EH (cell line): ENCODE data around the gene RCSD1.
A peak's percentile ranks its signal among the peaks of the same experiment; 100 is the strongest.

Source experiments
- DNase-seq: peaks from one replicate; pipeline ENCODE4 v3.0.0-alpha.2; 2015; ENCODE audit warnings: low read depth

RCSD1 gene

DNA sequence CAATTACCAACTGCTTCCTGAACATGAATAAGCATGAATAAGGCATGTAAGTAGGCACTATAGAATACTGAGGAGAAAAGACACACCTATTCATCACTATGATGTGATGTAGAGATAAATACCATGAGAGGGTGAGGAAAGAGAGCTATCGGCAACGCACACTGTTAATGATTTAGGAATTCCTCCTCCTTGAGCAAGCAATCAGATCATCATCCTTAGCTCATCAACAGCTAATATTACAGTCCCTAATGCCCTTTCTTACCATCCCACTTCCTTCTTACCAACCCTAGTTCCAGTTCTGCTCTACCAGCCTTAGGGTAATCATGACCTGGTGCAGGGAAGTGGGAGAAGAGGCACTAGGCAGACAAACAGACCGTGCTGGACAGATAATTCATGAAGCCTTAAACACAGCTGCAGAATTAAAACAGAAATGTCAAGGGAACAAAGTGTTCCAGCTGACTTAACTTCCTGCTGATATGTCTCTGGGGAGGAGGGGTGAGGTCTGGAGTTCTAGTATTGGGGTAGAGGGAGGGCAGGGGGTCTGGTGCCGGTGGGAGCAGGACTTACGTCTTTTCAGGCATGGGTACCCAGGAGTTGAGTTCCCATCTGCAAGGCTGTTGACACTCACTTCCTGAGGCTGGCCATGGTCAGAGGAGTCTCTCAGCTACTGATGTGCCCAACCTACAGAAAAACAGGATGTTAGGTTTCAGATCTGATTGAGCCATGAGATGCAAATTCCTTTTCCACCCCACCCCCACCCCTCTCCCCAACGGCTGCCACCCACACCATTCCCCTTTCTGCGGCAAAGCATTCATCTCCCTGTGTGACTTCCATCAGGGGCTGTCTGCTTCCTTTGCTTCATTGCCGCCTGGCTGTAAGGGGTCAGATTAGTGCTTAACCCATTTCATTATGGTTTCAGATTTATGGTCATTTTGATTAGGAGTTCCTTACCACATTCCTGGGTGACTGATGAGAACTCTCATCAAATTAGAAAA, 12.6 kb upstream of the RCSD1 start:
- peak; percentile 70 for DNase-seq

DNA sequence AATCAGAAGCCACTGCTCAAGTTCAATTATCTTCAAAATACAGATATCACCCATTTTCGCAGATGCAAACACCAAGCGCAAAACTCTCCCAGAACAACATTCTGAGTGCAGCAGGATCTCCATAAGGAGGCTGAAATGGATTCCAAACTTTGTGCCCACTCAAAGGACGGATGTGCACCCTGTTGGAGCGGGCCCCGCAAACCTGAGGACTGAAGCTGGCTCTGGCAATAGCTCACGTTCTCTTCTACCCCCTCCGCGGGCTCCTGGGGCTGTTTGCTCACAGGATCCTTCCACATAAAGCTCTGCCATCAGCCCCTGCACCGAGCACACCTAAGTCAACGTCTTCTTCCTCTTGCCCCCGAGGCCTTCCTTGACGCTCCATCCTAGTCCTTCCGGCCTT, 11.7 kb upstream of the RCSD1 start:
- no peak for DNase-seq

DNA sequence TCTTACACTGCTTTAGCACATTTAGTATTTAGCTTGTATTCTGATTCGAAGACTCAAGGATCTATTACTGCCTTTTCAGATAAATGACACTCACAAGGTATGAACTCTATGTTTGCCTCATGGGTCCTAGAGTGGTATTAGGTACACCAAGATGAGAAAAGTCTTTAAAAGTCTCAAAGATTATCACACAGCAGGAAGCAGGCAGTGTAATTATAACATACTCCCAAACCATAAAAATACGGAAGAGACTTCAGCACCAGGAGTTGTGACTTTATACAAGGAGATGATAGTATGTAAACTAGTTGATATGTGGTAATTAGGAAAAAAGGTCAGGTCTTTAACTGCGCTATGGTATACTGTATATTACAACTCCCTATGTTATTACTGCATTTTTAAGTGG, 11.2 kb upstream of the RCSD1 start:
- DNase-seq = no peak

DNA sequence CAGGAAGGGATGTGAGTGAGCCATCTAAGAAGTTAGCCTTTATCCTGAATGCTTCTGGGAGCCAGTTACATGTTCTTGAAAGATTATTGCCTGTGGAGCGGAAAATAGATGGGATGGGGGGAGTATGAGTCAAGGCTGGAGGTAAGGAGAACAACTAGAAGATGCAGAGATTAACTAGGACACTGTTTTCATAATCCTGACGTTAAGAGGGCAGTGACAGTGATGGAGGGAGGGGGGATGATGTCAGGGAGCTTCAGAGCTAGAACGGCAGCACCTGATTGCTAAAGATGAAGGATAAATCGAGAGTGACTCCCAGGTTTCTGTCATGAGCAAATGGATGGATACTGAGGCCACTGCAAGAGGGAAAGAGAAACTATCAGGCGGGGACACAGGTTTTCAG, 10.0 kb upstream of the RCSD1 start:
- DNase-seq = no peak

DNA sequence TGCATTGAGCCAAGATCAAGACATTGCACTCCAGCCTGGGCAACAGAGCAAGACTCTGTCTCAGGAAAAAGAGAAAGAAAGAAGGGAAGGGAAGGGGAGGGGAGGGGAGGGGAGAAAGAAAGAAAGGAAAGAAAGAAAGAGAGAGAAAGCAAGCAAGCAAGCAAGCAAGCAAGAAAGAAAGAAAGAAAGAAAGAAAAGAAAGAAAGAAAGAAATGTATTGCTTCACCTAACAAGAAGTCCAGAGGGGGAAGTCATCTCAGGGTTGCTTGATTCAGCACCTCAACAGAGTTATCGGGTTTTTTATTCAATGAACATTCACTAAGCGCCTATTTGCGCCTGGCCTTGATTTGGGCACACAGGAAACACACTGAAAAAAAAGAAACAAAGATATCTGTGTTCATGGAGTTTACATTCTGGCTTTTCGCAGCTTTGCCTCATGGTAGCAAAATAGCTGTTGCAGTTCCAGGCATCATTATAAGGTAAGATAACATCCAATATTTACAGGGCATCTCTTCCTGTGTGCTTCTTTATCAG, 8.2 kb upstream of the RCSD1 start:
- no peak for DNase-seq

DNA sequence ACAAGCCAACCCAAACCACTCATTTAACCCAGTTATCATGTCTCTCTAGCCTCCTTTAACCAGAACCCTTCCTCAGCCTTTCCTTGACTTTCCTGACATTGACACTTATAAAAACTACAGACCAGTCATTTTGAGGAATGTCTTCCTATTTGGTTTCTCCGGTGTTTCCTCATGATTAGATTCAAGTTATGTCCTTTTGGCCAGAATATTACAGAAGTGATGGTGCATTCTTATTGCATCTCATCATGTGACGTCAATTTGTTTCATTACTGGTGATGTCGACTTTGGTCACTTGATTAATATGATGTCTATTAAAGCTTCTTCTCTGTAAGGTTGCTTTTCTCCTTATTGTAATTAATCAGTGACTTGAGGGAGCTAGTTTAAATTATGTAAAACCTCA, 6.1 kb upstream of the RCSD1 start:
- DNase-seq = no peak

DNA sequence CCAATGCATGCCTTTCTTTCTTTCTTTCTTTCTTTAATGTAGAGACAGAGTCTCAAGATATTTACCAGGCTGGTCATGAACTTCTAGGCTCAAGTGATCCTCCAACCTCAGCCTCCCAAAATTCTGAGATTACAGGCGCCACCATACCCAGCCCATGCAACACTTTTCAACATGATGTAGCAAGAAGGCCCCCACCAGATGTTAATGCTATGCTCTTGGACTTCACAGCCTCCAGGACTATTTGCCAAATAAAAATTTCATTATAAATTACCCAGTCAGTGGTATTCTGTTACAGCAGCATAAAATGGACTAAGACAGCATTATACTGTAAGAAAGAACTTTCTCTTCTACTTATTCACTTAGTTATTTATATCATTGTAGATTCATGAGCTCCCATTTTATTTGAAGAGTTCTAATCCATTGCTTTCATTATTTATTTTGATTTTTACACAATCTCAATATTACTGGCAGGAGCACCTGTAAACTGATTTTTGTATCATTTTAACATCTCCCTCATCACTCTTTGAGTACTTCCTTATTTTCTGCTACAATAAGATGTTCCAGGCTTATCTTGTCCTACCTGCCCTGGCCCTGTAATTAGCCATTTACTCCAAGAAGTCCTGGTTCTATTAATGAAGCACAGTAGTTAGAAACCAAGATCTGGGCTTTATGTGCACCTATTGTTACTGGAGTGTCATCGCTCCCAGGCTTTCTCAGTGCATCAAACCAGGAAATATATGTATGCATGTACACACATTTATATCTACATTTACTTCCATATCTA, 4.8 kb upstream of the RCSD1 start:
- DNase-seq = no peak

DNA sequence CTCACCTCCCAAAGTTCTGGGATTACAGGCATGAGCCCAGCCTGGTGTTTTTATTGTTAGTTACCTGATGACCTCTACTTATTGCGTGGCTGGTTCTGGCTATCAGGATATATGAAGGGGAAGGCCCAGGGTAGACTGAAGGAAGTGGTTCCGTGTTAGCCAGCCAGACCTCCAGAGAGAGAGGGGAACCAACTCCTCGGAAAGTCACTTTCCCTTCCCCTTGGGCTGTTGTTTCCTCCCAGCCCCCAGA, 2.5 kb upstream of the RCSD1 start:
- no peak for DNase-seq

DNA sequence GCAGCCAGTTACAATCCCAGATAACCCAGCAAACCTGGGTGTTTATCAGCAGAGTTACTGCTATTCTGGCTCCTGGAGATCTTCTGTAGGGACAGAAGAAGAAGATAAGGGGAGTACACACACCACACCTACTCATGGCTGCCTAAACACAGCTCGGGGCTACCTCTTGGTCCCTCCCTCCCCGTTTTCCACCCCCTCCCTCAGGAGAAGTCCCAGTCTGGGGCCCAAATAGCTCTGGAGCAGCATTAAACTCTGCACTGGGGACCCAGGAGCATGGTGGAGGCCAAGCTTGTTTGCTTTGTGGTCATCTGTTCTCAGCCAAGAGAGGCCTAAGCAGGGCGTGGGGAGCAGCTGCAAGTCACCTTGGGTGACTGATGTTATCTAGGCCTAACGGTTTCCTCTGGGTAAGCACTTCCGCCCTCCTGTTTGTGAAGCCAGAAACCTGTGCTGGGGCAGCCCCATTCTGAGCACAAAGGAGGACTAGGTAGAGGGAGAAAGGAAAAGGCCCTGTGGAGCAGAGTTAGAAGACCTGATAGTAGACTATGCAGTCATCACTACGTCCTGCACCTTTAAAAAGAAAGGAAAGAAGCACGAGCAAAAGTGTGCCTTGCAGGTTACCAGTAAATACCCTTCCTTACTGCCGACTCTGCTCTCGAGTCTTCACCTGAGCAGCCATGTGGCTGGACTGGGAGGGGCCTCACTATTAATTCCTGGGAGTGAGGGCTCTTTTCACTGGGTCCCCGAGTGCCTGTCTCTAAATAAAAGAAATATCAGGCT, 2.0 kb upstream of the RCSD1 start:
- no peak for DNase-seq

DNA sequence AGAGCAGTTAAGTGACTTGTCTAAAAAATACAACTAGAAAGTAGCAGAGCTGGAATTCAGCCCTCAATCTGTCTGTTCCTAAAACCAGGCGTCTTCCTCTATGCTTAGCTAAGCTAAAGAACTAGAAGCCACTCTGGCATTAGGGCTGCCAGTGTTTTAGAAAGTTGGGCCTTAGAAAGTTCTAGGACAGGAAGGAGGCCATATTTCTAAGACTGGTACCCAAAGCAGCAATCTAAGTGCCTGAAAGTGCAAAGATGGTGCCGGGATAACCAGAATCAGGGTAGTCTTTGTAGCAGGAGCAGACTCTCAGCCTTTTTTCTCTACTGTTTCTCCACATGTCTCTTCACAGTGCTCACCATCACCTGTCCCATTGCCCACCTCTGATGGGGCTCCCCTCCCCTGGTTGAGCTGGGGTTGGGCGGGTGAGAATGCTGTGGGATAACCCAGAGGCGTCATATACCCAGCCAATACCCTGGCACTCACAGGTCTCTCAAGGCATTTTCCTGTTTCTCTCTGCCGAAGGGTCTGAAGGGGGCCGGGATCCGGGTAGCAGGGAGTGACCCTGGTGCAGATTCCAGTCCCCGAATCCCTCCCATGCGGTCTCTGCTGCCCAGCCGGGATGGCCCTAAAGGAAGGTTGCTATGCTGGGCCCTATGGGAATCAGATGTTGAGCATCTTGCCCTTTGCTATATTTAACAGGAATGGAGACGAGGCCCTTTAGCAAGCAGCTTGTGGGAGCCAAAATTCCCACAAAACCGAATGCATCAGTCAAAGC, 1.1 kb upstream of the RCSD1 start:
- DNase-seq = no peak

DNA sequence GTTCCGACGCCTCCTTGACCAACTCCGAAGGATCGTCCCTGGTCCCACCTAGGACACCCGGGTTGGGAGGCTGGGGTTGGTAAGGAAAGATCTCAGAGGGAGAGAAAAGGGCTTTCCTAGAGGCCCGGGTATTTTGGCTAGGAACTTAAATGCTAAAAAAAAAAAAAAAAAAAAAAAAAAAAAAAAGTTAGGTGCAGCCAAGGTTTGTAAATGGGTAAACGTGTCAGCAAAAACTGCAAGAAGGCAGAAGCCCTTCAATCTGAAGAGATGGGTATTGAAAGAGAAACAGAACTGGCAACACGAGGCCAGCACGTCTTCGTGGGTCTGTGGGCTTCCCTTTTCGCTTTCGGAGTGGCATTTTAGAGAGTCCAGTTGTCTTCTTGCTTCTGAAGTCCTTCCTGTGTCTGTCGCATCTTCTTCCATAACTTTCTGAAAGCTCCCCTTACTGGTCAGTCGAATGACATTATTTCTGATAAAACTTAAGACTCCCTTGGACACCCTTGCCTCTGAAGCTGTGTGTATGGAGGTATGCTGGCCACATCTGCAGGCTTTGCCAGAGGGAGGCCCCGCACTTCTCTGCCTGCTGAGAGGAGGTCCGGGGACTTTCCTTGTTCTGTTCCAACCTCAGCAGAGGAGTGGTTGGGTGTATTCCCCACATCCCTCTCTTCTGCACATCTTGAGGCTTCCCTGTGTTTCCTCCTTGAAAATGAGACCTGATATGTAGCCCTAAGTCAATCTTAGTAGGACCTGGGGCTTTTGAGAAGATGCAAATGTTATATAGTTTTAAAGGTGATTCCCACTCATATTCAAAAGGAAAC, 745 bp downstream of the RCSD1 start:
- no peak for DNase-seq

DNA sequence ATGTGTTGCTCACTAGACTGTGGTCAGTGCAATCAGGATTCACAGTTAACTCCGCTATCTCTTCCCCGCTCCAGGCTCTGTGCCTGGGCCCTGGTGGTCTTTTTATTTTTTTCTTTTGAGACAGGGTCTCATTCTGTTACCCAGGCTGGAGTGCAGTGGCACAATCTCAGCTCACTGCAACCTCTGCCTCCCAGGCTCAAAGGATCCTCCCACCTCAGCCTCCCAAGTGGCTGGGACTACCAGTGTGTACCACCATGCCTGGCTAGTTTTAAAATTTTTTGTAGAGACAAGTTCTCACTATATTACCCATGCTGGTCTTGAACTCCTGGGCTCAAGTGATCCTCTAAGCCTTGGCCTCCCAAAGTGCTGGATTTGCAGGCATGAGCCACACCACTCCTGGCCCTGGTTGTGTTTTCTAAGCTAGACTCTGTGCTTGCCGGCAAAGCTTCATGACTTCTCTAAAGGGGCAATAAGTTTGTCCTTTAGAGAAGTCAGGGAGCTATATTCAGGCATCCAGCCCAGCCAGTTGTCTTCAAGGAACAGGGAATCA, 1.4 kb downstream of the RCSD1 start:
- no peak for DNase-seq

DNA sequence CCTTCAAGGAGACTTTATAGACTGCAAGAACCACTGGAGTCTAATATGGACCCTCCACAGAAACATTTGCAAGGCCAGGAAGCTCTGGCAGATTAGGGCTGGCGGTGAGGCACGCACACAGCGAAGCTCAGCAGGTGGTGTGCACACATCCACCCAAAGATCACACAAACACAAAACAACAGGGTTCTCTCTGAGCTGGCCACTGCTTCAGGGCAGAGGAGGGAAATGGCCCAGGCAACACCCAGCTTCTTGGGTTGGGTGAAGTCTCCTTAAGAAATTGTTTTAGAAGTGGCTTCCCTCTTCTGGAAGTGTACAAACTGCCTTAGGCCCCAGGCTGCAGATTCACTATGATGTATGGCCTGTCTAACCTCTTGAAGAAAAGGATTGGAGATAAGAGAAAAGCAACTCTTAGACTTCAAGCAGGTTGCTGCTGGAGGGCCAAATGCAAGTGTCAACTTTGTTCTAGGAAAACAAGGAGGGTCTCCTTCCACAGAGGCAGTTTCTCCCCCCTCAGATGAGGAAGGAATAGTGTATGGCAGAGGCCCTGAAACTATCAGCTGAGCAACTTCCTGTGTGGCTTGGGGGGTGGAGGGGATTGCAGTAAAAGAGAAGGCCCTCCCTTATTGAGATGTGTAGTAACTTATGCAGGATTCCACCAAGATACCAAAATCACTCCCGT, 2.0 kb downstream of the RCSD1 start:
- no peak for DNase-seq

DNA sequence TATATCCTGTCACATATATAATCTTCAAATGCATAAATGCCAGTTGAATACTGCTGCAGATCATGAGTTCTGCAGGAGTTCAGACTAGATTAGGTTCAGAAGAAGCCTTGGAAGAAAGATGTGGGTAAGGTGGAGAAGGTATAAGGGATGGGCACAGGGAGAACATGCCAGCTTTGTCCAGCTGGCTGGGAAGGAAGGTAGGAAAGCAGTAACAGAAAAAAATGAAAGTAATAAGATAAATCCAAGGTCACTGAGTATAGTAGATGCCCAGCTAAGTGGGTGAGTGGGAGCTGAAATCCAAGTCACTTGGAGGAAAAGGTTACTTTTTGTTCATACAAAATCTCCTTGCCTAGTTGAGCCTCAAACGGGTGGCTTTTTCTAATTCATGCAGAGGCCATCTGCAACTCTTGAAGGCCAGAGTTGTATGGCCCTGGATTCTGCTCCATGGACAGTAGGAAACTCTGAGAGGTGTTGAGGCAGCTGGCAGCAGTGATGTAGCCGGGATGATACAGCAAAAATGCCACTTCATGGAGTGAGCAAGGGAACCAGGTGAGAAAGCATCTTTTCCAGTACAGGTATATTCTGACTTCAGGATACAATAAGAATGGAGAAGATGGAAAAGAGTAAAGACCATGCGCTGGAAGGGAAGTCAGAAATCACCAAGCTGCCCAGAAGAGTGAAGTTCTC, 3.4 kb downstream of the RCSD1 start:
- no peak for DNase-seq

DNA sequence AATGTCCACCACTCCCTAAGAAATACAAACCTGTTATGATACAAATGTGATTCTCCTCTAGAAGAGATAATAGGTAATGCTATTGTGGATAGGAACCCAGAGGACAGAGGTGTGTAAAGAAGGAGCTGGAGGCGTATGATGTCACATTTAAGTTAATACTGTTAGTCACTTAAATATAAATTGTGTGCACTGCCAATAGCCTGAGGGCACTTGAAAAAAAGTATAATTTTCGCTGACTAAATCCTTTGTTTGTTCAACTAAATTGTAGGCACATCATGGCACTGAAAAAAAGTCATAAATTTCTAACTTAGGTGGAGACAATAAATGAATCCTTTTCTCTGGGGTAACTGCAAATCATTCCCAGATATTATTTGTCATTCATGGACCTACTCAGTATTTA, 4.4 kb downstream of the RCSD1 start:
- DNase-seq = peak; percentile 10

DNA sequence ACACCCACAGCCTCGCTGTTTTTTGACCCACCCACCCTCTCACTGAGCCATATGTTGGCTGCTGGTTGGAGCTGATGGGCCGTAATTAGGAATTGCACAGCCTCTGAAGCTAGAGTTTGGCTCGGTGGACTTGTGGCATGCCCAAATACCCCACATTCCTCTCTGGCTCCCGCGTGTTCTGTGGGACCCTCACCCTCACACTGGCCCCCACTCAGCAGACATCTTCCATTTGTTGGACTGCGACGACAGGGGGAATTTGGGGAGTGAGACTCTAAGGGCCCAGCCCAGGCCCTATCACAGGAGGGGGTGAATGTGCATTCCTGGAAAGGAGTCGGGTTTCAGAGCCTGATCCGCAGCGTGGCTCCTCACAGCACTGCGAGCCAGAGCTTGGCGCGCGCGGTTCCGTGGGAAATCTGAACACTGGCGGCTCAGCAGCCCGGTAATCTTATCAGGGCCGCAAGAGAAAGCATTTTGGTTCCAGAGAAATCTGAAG, 5.2 kb downstream of the RCSD1 start:
- peak; percentile 32 for DNase-seq

DNA sequence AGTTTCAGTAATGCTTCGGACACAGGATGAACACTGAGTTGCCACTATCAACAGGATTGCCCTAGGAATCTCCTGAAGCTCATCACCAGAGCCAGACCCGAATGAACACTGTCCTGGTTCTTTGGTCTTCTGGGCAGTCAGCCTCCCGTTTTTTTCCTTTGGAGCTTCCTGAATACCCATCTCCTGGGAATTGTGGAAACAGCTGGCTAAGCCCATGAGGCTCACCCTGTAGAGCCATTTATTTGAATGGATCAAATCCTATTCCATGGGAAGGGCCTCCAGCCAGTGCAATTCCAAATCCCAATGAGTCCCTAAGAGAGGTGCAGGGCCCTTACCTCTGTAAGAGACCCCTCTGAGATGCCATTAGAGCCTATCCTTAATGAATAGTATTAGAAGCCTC, 5.9 kb downstream of the RCSD1 start:
- DNase-seq = no peak

DNA sequence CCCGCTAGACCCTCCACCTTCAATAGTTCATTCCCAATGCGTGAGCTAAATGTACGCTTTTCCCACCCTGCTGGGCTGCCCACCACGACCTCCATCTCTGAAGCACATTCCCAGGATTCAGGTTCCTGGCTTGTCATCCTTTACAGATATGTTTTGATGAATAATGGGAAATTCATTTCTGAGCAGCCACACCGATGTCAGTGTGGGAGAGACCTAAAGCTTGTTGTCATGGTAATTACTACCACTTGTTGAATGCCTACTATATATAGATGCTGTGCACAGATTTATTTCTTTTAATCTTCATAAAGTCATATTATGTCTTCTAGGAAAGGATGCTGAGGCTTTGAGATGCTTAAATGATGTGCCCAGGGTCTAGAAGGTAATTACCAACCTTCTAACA, 8.0 kb downstream of the RCSD1 start:
- DNase-seq = no peak

DNA sequence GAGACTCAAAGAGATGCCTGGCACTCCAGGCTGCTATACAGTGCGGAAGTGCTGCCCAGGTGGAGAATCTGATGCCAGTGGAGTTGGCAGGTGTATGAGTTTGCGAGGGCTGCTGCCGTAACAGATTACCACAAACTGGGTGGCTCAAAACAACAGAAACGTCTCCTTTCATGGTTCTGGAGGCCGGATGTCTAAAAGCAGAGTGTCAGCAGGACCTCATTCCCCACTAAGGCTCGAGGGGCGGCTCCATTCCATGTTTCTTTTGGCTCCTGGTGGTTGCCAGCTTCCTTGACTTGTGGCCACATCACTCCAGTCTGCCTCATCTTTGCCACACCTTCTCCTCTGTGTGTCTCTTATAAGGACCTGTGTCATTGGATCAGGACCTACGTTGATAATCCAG, 10.0 kb downstream of the RCSD1 start:
- DNase-seq = no peak
